ENCODE results near the gene ATG5. TPM values are rescaled to one million over a fixed set of nuclear protein-coding genes. Genes with fewer than 3 reads are reported as not detected.

The ATG5 gene
- total RNA-seq, 2 donors from 2014 or later, result 29.5 to 31.4 TPM

- Histone ChIP-seq H3K27me3 (ENCODE audit: control insufficient read depth, insufficient read depth, low read length, poor library complexity, severe bottlenecking) (peaks cover 39% of the 10 kb centered on the region), H3K36me3 (ENCODE audit: control insufficient read depth, insufficient read depth, low read length) (no peaks in the 10 kb centered on the region), H3K4me1 (ENCODE audit: control insufficient read depth, insufficient read depth, low read length) (peaks cover 6% of the 10 kb centered on the region), H3K4me3 (ENCODE audit: low read length) (no peak overlapping the region), H3K9me3 (ENCODE audit: control insufficient read depth, low read length) (no peaks in the 10 kb centered on the region), H3K9ac (ENCODE audit: extremely low read depth, low read length, poor library complexity, severe bottlenecking) (no peak overlapping the region), H3K27ac (ENCODE audit: low read depth, low read length) (no peak overlapping the region)
- Mint-ChIP-seq H3K9me3 (no peaks in the 10 kb centered on the region), H3K4me3 (no peak overlapping the region), H3K4me1 (peaks cover 26% of the 10 kb centered on the region), H3K27me3 (ENCODE audit: insufficient read depth) (peaks cover 42% of the 10 kb centered on the region), H3K27ac (no peak overlapping the region), H3K36me3 (ENCODE audit: low read depth) (no peaks in the 10 kb centered on the region)
- TF ChIP-seq, protein P1, sequence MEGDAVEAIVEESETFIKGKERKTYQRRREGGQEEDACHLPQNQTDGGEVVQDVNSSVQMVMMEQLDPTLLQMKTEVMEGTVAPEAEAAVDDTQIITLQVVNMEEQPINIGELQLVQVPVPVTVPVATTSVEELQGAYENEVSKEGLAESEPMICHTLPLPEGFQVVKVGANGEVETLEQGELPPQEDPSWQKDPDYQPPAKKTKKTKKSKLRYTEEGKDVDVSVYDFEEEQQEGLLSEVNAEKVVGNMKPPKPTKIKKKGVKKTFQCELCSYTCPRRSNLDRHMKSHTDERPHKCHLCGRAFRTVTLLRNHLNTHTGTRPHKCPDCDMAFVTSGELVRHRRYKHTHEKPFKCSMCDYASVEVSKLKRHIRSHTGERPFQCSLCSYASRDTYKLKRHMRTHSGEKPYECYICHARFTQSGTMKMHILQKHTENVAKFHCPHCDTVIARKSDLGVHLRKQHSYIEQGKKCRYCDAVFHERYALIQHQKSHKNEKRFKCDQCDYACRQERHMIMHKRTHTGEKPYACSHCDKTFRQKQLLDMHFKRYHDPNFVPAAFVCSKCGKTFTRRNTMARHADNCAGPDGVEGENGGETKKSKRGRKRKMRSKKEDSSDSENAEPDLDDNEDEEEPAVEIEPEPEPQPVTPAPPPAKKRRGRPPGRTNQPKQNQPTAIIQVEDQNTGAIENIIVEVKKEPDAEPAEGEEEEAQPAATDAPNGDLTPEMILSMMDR (conservative IDR thresholded peaks at IDR 0.05), result no peak
- DNase-seq, result no peak
- 95 to 100% methylated on average over 1 of the region's 3 CpGs for WGBS, 2 experiments (ENCODE audit: insufficient coverage in 1 of 2, insufficient read length in 1 of 2)
Measured at GRCh38 chr6:106161311-106161874, 164.2 kb downstream of the ATG5 start.

DNA sequence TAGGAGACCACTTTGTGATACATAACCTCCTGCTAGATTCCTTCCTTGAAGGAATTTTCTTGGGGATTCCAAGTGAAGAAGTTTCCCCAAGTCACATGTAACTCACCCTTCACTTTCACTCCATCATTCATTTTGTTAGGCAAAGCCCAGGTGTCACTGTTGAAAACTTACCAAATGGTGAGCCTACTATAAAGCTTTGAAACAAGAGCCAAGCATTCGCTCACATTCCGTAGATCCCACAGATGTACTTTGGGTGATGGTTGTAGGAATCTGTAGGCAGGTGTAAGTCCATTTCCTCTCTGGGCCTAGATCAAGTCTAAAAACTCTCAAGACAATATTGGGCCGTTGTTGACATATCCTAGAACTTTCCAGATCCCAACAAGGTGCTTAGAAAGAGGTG is 165.4 kb downstream of the ATG5 start:
- TF ChIP-seq, protein P1 (conservative IDR thresholded peaks at IDR 0.05), result no peak
- H3K4me1 ChIP-seq (ENCODE audit: control insufficient read depth, insufficient read depth, low read length), result peaks cover 6% of the 10 kb centered on the region
- no peaks in the 10 kb centered on the region for H3K36me3 ChIP-seq (ENCODE audit: control insufficient read depth, insufficient read depth, low read length)
- peaks cover 42% of the 10 kb centered on the region for H3K27me3 ChIP-seq (ENCODE audit: control insufficient read depth, insufficient read depth, low read length, poor library complexity, severe bottlenecking)
- no peak overlapping the region for H3K27ac ChIP-seq (ENCODE audit: low read depth, low read length)
- peaks cover 42% of the 10 kb centered on the region for H3K27me3 Mint-ChIP-seq (ENCODE audit: insufficient read depth)
- WGBS, 2 experiments (ENCODE audit: insufficient coverage in 1 of 2, insufficient read length in 1 of 2), result 40 to 86% methylated on average over 1 to 3 of the region's 3 CpGs
- H3K4me1 Mint-ChIP-seq, result peaks cover 33% of the 10 kb centered on the region
- no peak overlapping the region for H3K4me3 ChIP-seq (ENCODE audit: low read length)
- no peaks in the 10 kb centered on the region for H3K9me3 ChIP-seq (ENCODE audit: control insufficient read depth, low read length)
- H3K36me3 Mint-ChIP-seq (ENCODE audit: low read depth), result no peaks in the 10 kb centered on the region
- no peak overlapping the region for H3K27ac Mint-ChIP-seq
- no peak for DNase-seq
- H3K4me3 Mint-ChIP-seq, result no peak overlapping the region
- H3K9ac ChIP-seq (ENCODE audit: extremely low read depth, low read length, poor library complexity, severe bottlenecking), result no peak overlapping the region
- H3K9me3 Mint-ChIP-seq, result no peaks in the 10 kb centered on the region

DNA sequence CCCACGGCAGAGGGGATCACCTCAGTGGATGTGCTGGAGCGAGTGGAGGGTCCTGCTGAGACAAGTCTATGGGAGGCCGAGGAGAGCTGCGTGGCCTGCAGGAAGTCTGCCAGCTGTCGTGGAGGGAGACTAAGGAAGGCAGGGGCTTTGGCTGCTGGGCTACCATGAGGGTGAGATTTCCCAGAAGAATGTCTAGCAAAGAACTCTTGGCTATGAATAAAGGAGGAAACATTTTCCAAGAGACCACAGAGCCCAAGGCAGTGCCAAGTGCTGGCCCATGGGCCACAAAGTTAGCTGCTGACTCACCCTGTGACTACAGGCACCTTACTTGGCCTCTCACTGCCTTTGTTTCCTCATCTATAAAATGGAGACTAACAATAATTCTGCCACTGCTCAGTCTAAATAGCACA is 166.0 kb downstream of the ATG5 start:
- Mint-ChIP-seq H3K27me3 (ENCODE audit: insufficient read depth) (peaks cover 42% of the 10 kb centered on the region), H3K4me3 (no peak overlapping the region), H3K36me3 (ENCODE audit: low read depth) (no peaks in the 10 kb centered on the region), H3K4me1 (peaks cover 38% of the 10 kb centered on the region), H3K27ac (no peak overlapping the region), H3K9me3 (no peaks in the 10 kb centered on the region)
- H3K9ac ChIP-seq (ENCODE audit: extremely low read depth, low read length, poor library complexity, severe bottlenecking), result no peak overlapping the region
- DNase-seq, result no peak
- H3K27me3 ChIP-seq (ENCODE audit: control insufficient read depth, insufficient read depth, low read length, poor library complexity, severe bottlenecking), result peaks cover 42% of the 10 kb centered on the region
- H3K4me3 ChIP-seq (ENCODE audit: low read length), result no peak overlapping the region
- no peaks in the 10 kb centered on the region for H3K36me3 ChIP-seq (ENCODE audit: control insufficient read depth, insufficient read depth, low read length)
- H3K9me3 ChIP-seq (ENCODE audit: control insufficient read depth, low read length), result no peaks in the 10 kb centered on the region
- H3K27ac ChIP-seq (ENCODE audit: low read depth, low read length), result no peak overlapping the region
- TF ChIP-seq, protein P1 (conservative IDR thresholded peaks at IDR 0.05), result no peak
- H3K4me1 ChIP-seq (ENCODE audit: control insufficient read depth, insufficient read depth, low read length), result peaks cover 6% of the 10 kb centered on the region
- WGBS, 2 experiments (ENCODE audit: insufficient coverage in 1 of 2, insufficient read length in 1 of 2), result 89 to 100% methylated on average over 1 to 5 of the region's 5 CpGs
